HL-60/S4 treated with phorbol 12-myristate 13-acetate at 8.2 ng/mL for 4 days and 3 days (cell line): ENCODE measurements around the gene TMEM134.
"Not testable (repeated sequence)": the region's sequence is repeated elsewhere in the genome, so short reads cannot be mapped to it uniquely, and the experiment has no call there.

ENCODE experiments used
- in situ Hi-C: fragments of 300-500 bp; cut with MboI; formaldehyde crosslinking; loops from 2 replicates; pipeline ENCODE4 v1.15.0; 2022; ENCODE audit warnings: low sequenced_read_pairs

TMEM134 gene, protein sequence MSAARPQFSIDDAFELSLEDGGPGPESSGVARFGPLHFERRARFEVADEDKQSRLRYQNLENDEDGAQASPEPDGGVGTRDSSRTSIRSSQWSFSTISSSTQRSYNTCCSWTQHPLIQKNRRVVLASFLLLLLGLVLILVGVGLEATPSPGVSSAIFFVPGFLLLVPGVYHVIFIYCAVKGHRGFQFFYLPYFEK

DNA sequence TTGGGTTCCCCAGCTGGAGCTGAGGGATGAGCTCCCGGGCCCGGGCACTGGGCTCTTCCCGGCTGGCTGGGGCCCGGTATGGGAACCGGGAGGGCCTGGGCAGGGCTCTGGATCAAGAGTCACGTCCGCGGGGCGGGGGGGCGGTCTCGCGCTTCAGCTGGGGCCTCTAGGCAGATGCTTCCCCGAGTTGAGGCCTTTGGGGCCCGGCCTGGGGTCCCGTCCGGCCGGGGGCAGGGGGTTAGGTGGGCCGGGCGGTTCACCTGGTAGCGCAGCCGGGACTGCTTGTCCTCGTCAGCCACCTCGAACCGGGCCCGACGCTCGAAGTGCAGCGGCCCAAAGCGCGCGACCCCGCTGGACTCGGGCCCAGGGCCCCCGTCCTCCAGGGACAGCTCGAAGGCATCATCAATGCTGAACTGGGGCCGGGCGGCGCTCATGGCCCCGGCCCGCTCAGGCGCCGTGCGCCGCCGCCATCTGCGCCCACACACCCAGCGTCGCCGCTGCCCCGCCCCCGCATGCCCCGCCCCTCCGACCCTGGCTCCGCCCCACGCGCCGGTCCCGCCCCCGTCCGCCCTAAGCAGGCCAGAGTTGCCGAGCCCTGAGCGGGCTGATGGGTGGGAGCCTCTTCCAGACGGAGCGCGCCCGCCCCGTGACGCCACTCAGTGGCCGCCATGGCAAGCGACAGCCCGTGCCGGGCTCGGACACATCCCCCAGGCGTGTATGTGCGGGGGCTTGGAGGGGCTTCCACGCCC lies at the start of gene TMEM134:
TSS of gene TMEM134 (minus strand) at position 493 of the 749 bp plus-strand sequence. CDS start at position 434, 59 bp downstream.
- in situ Hi-C loops = no loop called here

DNA sequence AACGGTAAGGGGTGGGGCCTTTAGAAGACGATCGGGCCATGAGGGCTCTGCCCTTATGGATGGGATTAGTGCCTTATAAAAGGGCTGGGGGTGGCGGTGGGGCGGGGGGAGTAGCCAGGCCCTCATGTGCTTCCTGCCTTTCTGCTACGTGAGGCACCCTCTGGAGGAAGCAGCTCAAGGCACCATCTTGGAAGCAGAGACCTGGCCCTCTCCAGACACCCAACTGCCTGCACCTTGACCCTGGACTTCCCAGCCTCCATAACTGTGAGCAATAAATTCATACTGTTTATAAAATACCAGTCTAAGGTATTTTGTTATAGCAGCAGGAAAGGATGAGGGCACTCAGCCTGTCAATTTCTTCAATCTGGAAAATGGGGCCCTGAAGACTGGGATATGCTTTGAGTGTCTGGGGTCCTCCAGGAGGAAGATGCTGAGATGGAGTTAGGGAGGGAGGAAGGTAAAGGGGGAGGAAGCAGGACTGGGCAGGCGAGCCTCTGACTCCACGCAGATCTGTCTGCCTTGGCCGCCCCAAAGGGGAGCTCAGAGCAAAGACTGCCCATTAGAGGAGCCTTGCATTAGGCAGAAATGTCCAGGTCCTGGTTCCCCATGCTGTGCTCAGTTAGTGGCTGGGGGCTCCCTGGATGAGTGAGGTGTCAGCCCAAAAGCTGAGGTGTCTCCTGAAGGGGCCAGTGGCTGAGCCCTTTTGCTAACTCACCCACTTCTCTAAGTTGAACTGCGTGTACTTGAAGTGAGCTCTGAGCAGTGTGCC lies 48.9 kb upstream of the TMEM134 start:
- in situ Hi-C loops = no loop called here

DNA sequence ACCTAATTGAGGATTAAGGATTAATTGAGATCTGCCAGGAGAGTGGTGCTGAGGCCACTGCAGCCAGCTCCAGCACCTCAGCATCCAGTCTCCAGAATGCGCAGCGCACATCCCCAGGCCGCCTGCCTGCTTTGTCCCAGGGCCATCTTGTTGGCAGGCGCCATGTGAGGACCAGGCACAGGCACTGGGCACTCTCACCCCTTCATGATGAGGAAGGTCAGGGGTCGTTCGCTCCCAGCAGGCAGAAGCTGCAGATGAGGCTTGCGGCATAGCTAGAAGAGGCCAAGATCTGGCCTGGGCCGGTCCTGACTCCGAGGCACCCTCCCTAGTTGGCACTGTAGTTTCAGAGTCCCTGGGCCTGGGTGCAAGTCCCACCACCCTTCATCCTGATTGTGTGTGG lies 47.8 kb upstream of the TMEM134 start:
- in situ Hi-C loops = no loop called here

DNA sequence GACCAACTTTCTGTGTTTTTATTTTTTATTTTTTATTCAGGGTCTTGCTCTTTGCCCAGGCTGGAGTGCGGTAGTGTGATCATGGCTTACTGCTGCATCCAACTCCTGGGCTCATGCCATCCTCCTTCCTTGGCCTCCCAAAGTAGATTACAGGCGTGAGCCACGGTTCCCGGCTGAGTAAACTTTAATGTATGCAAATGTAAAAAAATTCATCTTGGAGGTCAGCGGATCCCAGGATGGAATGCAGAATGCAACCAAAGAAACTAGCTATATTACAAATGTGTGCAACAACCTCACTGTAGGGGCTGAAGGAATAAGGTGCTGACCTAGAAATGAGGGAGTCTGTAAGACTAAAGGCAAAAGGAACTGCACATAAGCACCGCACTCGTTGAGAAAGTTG lies 45.1 kb upstream of the TMEM134 start:
- in situ Hi-C loops = no loop called here

DNA sequence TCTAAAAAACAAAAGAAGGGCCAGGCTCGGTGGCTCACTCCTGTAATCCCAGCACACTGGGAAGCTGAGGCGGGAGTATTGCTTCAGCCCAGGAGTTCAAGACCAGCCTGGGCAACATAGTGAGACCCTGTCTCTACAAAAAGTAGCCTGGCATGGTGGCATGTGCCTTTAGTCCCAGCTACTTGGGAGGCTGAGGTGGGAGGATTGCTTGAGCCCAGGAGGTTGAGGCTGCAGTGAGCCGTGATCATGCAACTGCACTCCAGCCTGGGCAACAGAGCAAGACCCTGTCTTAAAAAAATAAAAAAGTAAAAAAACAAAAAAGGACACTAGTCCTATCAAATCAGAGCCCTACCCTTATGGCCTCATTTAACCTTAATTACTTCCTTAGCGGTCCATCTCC lies 42.5 kb upstream of the TMEM134 start:
- in situ Hi-C loops = not testable (repeated sequence)

DNA sequence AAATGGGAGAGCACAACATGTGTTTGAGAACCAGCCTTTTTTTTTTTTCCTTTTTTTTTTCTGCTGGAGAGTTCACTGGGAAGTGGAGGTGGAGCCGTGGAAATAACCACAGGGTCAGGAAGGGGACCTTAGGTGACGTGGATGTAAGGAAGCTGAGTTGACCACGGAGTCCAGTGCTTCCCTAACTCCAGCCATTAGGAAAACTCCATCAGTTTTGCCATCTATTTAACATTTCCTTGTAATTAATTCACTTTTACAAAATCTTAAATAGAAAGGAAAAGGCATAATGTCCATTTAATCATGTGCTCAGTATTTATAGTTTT lies 40.9 kb upstream of the TMEM134 start:
- in situ Hi-C loops = no loop called here

DNA sequence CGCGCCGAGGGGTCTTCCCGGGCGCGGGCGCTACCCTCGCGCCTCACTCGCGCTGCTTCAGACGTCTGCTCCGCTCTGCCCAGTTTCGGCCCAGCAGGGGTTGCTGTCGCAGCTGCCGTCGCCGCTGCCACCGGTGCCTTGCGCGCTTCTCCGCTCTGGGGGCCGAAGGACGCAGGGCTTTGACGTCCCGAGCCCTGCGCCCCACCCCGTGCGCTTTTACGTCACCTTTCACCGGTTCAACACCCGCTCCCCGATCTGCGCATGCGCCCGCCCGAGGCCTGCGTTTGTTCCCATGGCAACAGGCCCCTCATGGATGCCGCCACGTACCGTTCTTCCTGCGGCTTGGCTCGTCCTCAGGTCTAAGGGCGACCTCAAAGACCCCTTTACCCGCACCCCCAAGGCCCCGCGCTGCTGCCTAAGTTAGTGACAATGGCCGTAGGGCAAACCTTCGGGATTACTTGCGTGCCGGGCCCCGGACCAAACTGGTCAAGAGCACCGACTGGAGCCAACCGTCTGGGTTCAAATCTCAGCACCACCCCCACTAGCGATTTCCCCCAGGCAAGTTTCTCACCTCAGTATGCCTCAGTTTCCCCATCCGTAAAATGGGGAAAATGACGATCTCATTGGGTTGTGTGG lies 39.6 kb upstream of the TMEM134 start:
- in situ Hi-C loops = no loop called here

DNA sequence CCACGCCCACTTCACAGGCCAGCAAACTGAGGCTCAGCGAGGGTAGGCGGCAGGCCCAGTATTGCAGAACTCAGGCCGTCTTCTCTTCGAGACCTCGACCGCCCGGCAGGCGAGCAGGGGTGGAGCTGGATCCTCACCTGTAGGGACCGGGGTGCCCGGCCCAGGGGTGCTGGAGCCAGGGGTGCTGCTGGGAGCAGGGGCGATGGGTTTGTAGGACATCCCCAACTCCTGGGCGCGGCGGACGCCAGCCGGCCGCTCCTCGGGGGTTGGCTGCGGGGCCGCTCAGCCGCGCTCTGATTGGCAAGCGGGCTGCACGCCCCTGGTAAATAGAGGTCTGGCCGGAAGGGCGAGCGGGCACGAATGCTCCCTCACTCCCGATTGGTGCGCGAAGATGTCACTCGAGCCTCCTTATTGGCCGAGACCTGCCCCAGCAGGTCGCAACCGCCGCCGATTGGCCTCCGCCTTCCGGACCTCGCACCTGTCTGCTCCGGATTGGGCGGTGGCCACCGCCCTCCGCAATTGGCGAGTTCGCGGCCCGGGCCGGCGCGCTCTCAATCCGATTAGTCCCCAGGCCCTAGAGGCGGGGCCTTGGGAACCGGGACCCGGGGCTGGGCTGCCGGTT lies 38.9 kb upstream of the TMEM134 start, which contains the start of gene CDK2AP2:
TSS of gene CDK2AP2 (minus strand) at position 299 of the 622 bp plus-strand sequence. CDS start at position 219, 80 bp downstream.
- in situ Hi-C loops = no loop called here

DNA sequence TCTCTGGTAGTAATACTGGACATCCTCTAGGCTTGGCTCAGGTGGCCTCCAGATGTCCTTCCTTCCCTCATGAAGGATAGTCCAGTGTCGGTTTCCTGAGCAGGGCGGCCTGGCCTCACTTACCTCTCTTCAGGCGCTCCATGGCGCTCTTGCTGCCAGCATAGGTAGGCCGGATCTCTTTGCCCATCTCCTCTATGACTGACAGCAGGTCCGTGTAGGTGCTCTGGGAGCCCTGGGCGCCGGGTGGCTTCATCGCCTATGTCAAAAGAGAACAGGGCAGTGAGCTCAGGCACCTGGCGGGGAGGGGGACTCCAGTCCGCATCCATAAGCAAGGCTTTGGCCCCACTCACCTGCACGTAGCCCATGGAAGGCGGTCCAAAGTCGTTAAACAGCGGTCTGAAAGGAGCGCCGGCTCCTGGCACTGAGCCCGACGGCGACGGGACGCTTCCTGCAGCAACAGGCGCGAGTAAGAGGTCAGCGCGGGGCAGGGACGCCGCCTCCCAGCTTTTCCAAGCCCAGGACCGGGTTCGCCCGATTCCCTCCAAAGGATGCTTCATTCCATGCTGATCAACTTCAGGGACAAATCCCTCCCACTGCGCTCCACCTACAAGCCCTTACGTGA lies 38.3 kb upstream of the TMEM134 start:
- in situ Hi-C loops = no loop called here

DNA sequence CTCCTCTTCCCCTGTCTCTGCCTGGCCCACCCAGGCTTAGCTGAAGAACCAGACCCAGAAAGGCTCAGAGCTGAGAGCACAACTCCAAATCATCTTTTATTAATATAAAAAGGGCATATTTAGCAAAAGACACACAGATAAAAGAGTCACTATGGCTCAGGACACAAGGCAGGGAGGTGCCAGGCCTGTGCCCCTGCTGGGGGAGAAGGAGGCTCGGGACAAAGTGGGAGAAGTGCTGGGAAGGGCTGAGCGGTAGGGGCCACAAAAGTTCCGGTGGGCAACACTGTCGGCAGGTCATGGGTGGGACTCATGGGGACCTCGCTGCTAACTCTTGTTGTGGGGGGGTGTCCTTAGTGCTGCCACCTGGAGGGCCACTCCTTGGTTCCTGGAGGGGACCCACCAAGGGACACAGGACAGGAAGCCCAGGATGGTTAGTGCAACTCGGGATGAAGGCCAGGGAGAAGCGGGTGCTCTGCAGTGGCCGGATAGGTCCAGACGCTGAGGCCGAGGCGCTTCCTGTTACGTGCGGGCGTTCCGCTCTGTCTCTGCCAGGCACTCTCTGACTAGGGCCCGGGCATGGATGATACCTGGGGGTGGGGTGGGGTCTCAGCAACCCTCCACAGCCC lies 37.5 kb upstream of the TMEM134 start:
- in situ Hi-C loops = no loop called here

DNA sequence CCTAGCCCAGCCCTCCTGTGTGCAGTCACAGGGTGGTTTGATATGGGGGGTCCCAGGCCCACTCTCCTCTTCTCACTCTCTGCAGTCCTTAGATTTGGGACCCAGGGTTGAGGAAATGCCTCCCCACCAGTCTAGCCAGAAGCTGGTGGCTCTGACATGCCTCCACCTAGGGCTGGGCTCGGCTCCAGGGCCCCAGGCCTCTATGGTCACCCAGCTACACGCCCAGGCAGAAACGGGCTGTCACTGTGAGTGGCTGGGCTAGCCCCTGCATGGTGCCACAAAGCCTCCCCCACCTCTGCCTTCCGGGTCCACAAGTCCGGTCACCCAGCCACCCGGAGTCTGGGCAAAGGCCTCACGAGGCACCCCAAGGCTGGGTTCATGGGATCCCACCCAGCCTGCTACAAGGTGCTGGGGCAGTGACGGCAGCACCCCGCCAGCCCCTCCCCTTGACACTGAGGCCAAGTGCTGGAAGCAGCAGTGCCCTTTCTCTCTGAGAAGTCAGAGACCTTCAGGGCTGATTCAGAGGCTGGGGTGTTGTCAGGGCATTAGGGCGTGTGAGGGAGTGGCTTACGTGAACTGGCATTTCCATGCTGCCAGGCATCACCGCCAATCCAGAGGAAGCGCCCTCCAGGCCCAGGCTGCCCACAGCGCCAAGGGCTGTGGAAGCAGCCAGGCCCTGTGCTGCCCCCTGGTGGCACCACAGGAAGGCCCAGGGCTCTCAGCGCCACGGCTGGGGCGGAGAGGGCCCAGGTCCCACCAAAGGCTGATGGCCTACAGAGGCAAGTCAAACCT lies 36.8 kb upstream of the TMEM134 start:
- in situ Hi-C loops = no loop called here

DNA sequence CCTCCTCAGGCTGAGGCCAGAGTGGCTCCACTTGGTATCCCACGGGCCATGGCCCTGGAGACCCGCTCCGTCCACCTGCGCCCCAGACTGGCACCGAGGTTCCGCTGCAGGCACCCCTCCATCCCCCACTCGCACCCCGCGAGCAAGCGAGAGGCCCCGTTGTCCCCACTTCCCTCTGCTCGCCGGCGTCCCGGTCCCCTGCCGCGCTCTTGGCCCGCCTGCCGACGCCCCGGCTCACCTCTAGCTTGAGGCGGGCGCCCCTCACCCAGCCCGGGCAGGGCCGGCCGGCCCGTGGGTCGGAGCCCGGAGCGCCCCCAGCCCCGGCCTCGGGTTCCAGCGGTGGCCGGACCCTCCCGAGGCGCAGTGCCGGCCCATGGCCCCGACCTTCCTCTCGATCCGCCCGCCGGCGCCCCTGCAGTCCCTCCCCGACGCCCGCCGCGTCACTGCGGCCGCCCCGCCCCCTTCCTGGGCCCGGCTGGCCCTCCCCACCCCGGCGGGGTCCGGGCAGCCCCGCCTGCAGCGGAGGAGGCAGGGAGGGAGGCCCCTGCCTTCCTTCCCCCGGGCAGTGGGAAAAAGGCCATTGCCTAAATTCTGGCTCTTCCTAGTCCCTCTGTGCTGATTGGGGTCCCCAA lies 36.0 kb upstream of the TMEM134 start, which contains the start of gene PITPNM1:
TSS of gene PITPNM1 (minus strand) at position 414 of the 632 bp plus-strand sequence. CDS start 1,183 bp downstream, outside the sequence.
- in situ Hi-C loops = no loop called here

DNA sequence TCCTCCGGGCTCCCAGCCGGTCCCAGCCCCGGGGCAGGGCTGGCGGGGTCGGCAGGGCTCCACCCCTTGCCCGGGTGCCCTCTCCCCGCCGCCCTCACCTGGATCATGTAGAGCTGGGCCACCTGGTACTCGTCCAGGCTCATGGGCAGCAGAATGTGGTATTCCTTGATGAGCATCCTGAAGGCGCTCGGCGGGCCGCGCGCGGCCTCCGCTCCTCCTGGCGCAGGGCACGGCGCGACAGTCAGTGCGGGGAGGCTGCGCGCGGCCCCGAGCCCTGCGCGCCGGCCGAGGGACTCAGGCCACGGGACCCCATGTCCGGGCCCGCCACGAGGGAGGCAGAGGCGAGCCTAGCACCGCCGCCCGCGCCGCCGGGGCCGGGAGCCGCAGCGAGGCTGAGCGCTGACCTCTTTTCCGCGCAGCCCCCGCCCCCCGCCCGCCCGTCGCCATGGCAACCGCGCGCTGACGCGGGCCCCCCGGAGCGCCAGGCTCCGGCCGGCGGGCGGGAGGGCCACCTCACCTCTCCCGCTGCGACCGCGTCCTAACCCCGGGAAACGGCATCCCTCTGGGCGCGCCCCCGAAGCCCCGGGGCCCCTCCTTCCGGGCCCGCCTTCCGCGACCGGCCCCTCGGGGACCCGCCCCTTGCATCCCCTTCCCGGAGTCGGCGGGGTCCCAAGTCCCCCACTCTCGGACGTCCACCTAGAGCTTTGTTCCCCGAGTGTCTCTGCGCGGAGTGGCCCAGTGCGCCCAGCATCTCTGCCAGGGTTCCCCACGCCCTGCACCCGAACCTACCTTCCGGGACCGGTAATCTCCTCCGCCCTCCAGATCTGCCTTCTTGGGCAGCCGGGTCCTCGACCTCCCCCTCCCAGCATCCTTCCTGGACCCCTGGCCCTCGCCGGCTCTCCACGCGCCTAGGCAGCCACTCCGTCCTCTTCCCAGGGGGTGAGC lies 35.2 kb upstream of the TMEM134 start:
- in situ Hi-C loops = no loop called here

DNA sequence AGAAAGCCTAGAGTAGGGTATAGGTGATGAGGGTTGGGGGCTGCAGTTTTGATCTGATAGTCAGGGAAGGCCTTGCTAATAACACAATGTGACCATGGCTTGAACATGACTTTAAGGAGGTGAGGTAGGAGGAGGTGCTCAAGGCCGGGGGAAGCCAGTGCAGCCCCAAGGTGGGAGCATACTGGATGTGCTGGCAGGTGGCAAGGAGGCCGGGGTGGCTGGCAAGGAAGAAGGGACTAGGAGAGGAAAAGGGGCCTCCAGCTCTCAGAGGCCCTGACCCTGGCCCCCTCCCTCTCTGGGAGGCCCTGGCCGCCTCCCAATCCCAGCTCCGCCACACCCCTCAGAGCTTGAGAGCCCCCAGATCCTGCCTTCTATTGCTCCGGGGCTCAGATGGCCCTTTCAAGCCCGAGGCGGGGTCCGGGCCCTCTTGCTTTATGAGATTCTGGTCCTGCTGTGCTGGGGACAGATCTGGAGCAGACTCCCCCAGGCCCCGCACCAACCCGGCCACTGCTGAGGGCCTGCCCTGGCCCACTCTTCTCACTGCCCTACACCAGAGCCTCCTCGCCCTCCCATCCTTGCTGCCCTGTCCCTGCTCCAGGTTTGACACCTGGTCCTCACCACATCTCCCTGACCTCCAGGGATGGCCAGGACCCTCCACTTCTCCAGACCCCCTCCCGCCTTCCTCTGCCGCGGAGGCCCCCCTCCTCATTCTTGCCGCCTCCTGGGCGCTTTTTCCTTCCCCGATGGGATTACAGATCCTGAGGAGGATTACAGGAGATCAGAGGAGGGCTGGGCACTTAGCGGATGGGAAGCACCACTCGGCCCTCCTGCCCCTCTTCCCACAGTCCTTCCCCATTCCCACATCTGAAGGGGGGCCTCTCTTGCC lies 34.3 kb upstream of the TMEM134 start:
- in situ Hi-C loops = no loop called here

DNA sequence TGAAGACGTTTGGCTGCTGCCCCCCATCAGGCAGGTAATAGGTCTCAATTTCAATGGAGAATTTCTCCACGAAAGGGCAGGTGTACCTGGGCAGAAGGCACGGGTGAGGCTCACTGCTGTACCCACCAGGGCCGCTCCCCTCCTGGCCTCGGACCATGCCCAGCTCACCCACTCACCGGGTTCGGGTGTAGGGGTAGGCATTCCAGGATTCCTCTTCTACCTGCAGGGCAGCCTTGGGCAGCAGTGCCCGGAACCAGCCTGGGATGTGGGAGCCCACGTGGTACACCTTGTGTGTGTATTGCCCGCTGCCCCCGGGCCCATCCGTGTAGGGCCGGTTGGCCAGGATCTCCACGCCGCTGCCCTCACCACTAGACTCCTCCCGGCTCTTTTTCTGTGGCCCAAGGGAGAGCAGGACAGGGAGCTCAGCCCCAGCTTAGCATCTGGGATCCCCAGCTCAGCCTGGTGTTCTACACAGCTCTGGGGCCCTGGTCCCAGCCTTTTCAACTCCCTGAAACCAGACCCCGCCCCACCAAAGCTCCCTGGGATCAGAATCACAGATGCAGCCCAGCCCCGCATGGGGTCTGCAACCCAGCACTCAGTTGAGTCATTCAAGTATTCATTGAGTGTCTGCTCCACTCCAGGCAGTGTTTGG lies 33.4 kb upstream of the TMEM134 start:
- in situ Hi-C loops = no loop called here

DNA sequence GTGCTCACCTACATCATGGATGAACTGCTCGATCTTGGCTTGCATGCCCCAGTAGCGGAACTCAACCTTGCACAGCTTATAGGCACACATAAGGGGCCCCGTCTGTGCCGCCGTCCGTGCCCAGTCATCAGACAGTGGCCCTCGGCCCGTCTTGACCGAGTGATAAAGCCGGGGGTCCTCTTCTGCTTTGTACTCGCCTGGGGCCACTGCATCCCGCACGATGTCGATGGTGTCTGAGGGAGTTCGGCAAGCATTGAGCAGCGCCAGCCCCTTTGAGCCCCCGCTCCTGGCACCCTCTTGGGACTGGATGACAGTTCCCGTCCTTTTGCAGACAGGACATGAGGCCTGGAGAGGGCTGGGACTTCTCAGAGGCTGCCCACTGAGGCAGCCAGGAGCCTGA lies 32.8 kb upstream of the TMEM134 start:
- in situ Hi-C loops = no loop called here
